Measurements from ENCODE around the gene PCNX2.
A peak's percentile ranks its signal among the peaks of the same experiment; 100 is the strongest.

The PCNX2 gene

DNA sequence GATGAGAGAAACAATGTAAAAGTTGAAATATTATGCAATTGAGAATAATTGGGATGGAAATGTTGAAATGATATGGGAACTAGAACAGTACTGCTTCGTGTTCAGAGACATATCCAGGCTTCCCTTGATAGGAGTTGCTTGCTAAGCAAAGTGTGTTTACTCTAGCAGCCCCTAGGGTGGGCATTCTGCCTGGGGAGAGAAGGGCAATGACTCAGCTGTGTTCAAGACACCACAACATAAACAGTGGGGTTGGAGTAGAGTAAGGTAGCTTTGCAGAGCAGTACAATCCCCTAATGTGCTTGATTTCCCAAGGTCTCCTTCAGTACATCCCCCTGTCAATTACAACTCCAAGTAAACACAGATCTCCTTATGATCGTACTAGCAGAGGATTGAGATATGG, 4.8 kb upstream of the PCNX2 start:
- TF ChIP-seq JUND (IDR thresholded peaks at IDR 0.05; ENCODE audit: low read depth), result no peak
- in situ Hi-C loops (cut with HindIII; ENCODE audit: low pct_unique_long_range_greater_than_20kb, low sequenced_read_pairs), result no loop called here
- DNase-seq (ENCODE audit: low read depth in 1 of 2, low spot score in 1 of 2), result no peak

DNA sequence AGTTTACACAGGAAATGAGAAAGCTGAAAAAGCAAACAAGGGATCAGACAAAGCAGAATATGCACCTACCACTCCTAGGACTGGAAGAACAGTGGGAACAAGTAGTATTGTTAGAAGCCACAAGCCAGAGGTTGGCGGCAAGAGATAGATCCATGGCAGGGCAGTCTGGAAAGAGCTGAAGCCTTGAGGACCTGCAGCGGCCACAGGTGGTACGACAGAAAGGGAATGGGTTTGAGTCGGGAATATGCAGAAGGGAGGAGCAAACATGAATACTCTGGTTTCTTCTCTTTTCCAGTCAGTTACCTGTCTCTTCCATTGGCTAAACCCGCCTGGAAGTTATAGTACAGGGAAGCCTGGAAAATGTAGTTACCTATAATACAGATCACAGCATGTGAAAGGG, 3.9 kb upstream of the PCNX2 start:
- in situ Hi-C loops (cut with HindIII; ENCODE audit: low pct_unique_long_range_greater_than_20kb, low sequenced_read_pairs), result no loop called here
- TF ChIP-seq JUND (IDR thresholded peaks at IDR 0.05; ENCODE audit: low read depth), result no peak
- peak in 1 of 2 experiments; percentile 29 for DNase-seq (ENCODE audit: low read depth in 1 of 2, low spot score in 1 of 2)

- in situ Hi-C loops (cut with HindIII; ENCODE audit: low pct_unique_long_range_greater_than_20kb, low sequenced_read_pairs), result no loop called here
- TF ChIP-seq JUND (IDR thresholded peaks at IDR 0.05; ENCODE audit: low read depth), result no peak
- no peak for DNase-seq (ENCODE audit: low read depth in 1 of 2, low spot score in 1 of 2)
Observed at GRCh38 chr1:233295975-233296322, 424 bp upstream of the PCNX2 start.

DNA sequence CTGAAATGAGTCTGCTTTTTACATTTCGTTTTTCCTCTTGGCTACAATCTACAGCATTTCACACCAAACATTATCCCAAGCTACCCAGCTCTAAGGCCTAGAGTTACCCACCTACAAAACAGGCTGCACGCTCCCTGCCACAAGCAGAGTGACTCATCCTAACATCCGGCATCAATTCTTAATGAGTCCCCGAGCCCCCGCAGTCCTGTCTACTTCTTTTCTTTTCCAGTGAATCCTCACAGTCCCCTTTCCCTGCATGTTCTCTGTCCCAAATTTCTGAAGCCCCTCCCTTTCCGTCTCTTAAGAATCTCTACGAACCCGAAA, 650 bp downstream of the PCNX2 start:
- in situ Hi-C loops (cut with HindIII; ENCODE audit: low pct_unique_long_range_greater_than_20kb, low sequenced_read_pairs), result no loop called here
- DNase-seq (ENCODE audit: low read depth in 1 of 2, low spot score in 1 of 2), result peak in 1 of 2 experiments; percentile 9
- no peak for TF ChIP-seq JUND (IDR thresholded peaks at IDR 0.05; ENCODE audit: low read depth)

- TF ChIP-seq JUND (IDR thresholded peaks at IDR 0.05; ENCODE audit: low read depth), result no peak
- in situ Hi-C loops (cut with HindIII; ENCODE audit: low pct_unique_long_range_greater_than_20kb, low sequenced_read_pairs), result no loop called here
- no peak for DNase-seq (ENCODE audit: low read depth in 1 of 2, low spot score in 1 of 2)
Observed at GRCh38 chr1:233293556-233294446, 1.7 kb downstream of the PCNX2 start.

GRCh38 chr1:233290396-233291034, 5.0 kb downstream of the PCNX2 start:
- no peak for TF ChIP-seq JUND (IDR thresholded peaks at IDR 0.05; ENCODE audit: low read depth)
- no peak for DNase-seq (ENCODE audit: low read depth in 1 of 2, low spot score in 1 of 2)
- in situ Hi-C loops (cut with HindIII; ENCODE audit: low pct_unique_long_range_greater_than_20kb, low sequenced_read_pairs), result no loop called here

DNA sequence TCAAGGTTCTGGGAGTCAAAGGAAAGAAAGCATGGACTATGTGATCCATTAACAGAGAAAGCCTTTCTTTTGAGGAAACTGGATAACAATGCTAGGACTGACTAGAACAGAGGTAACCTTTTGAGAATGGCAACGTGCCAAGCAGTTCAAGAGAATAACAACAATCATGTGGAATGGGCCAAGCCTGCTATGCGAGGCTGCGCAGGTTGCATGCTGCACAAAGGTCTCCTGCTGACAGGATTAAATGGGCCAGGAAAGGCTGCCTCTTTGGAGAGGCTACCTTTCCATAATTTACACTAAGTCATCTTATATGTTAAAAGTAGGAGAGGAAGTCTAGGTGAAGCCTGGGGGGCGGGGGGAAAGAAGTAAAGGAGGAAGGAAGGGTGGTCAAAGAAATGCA, 5.8 kb downstream of the PCNX2 start:
- TF ChIP-seq JUND (IDR thresholded peaks at IDR 0.05; ENCODE audit: low read depth), result no peak
- DNase-seq (ENCODE audit: low read depth in 1 of 2, low spot score in 1 of 2), result no peak
- in situ Hi-C loops (cut with HindIII; ENCODE audit: low pct_unique_long_range_greater_than_20kb, low sequenced_read_pairs), result no loop called here

GRCh38 chr1:233282582-233282886, 13.0 kb downstream of the PCNX2 start:
- in situ Hi-C loops (cut with HindIII; ENCODE audit: low pct_unique_long_range_greater_than_20kb, low sequenced_read_pairs), result no loop called here
- no peak for DNase-seq (ENCODE audit: low read depth in 1 of 2, low spot score in 1 of 2)
- TF ChIP-seq JUND (IDR thresholded peaks at IDR 0.05; ENCODE audit: low read depth), result no peak

GRCh38 chr1:233281711-233282581, 13.6 kb downstream of the PCNX2 start:
- no peak for TF ChIP-seq JUND (IDR thresholded peaks at IDR 0.05; ENCODE audit: low read depth)
- in situ Hi-C loops (cut with HindIII; ENCODE audit: low pct_unique_long_range_greater_than_20kb, low sequenced_read_pairs), result no loop called here
- DNase-seq (ENCODE audit: low read depth in 1 of 2, low spot score in 1 of 2), result no peak

GRCh38 chr1:233279971-233280370, 15.6 kb downstream of the PCNX2 start:
- in situ Hi-C loops (cut with HindIII; ENCODE audit: low pct_unique_long_range_greater_than_20kb, low sequenced_read_pairs), result no loop called here
- TF ChIP-seq JUND (IDR thresholded peaks at IDR 0.05; ENCODE audit: low read depth), result no peak
- DNase-seq (ENCODE audit: low read depth in 1 of 2, low spot score in 1 of 2), result no peak

DNA sequence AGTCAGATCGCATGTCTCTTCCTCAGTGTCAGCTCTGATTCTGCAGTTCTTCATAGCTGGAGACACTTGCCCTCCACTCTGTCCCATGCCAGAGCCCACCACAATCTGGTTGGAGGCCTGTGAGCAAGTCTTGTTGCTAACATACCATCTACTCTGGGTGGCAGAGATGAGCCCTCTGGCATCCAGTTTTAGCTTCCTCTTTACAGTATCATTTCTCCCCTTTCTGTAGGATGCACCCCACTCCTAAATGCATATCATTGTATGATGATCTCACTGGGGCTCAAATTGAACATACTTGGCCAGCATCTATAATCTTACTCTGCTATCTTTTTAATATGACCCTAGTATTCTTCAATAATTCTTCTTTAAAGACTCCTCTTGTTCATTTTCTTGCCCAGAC, 16.9 kb downstream of the PCNX2 start:
- TF ChIP-seq JUND (IDR thresholded peaks at IDR 0.05; ENCODE audit: low read depth), result no peak
- no peak for DNase-seq (ENCODE audit: low read depth in 1 of 2, low spot score in 1 of 2)
- in situ Hi-C loops (cut with HindIII; ENCODE audit: low pct_unique_long_range_greater_than_20kb, low sequenced_read_pairs), result no loop called here

DNA sequence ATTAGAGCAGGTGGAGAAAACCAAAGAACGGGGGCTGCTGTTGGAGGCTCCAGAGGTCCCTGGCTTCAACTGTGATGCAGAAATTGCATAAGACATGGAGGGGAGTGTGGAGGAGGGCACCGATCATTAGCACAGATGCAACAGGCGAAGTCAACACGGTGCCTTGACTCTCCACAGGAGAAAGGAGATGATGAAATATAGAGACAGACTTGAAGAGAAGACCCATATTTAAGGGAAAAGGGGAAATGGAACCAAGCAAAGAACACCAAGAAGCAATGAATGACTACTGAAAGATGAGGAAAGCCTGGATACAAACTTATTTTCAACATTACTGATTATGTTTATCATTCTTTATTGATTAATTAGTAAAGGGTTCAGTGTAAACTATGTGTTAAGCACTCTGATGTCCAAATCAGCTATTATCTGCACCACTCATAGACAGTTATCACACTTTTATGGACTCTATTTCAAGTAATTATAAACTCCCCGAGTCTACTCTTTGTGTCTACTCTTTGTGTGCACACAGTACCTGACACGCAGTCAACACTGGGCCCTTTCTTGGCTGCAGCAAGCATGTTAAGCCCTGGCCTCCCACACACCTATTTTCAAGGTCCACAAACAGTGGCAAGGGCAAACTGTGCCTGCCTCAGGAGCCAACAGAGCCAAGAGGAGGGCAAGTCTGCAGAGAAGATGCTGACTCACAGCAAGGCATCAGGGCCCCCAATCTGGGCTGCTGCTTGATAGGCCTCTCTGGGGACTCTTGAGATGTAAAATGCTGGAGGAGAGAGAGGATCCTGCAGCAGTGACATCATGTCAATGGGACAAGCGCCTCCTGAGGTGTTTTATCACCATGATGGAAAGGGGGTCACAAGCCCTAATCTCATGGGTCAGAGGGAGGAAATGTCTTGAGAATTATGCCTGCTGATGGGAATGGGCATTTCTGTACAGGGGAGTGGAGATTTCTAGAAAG, 17.6 kb downstream of the PCNX2 start:
- DNase-seq (ENCODE audit: low read depth in 1 of 2, low spot score in 1 of 2), result no peak
- TF ChIP-seq JUND (IDR thresholded peaks at IDR 0.05; ENCODE audit: low read depth), result no peak
- in situ Hi-C loops (cut with HindIII; ENCODE audit: low pct_unique_long_range_greater_than_20kb, low sequenced_read_pairs), result no loop called here

All from T47D (cell line).